HEK293 (cell line): Measurements from ENCODE around the gene PIK3CD.
A peak's percentile ranks its signal among the peaks of the same experiment; 100 is the strongest.

ENCODE experiments used
- CTCF ChIA-PET: fragments of 350-600 bp; formaldehyde crosslinking; extraction: SDS; loops from one replicate; lab custom pipeline; 2021; ENCODE audit warnings: antibody characterized with exemption; lab: Yijun Ruan, JAX
- POLR2A ChIA-PET: fragments of 300-600 bp; formaldehyde crosslinking; extraction: SDS; loops from one replicate; lab custom pipeline; 2020; ENCODE audit warnings: antibody characterized with exemption, inconsistent platforms; lab: Yijun Ruan, JAX
- H3K27ac ChIP-seq: fragments of 200-500 bp; sonication (Bioruptor generic); 2 replicates; pipeline ENCODE4 v1.5.1; 2014; ENCODE audit warnings: low read depth, low read length, control low read depth, inconsistent platforms; ENCODE audit errors: extremely low read depth
- H3K36me3 ChIP-seq, 2 experiments: fragments of 200-500 bp in 1 of 2; sonication (Bioruptor generic) in 1 of 2; 1 replicate in 1 of 2; 2 replicates in 1 of 2; pipeline ENCODE4 v1.5.1; 2014 to 2017; ENCODE audit warnings: inconsistent platforms in 2 of 2, low read length in 2 of 2; ENCODE audit not compliant: control insufficient read depth in 2 of 2, insufficient read depth in 1 of 2
- H3K4me1 ChIP-seq: fragments of 200-500 bp; sonication (Bioruptor generic); 2 replicates; pipeline ENCODE4 v1.5.1; 2014; ENCODE audit warnings: mild to moderate bottlenecking, low read length, inconsistent platforms; ENCODE audit not compliant: control insufficient read depth, insufficient read depth
- H3K4me3 ChIP-seq: 2 replicates; pipeline ENCODE4 v1.5.1; 2011; ENCODE audit warnings: low read depth, mild to moderate bottlenecking, control low read depth, low read length, moderate library complexity
- H3K9me3 ChIP-seq: fragments of 200-500 bp; sonication (Bioruptor generic); 2 replicates; pipeline ENCODE4 v1.5.1; 2014; ENCODE audit warnings: low read depth, low read length, inconsistent platforms; ENCODE audit not compliant: control insufficient read depth, insufficient read depth
- ELK4 ChIP-seq: IDR thresholded peaks from 2 replicates; pipeline ENCODE4 v1.6.1; 2011; ENCODE audit warnings: mild to moderate bottlenecking, low read depth, low read length, borderline replicate concordance
- PBX3 ChIP-seq: sonication (generic); formaldehyde crosslinking; IDR thresholded peaks from 2 replicates; pipeline ENCODE4 v1.8.1; 2022; ENCODE audit warnings: mild to moderate bottlenecking, moderate library complexity, missing genetic modification reagents
- PRDM10 ChIP-seq: fragments of 450-650 bp; formaldehyde crosslinking; IDR thresholded peaks from 2 replicates; pipeline ENCODE4 v1.5.1; 2016; ENCODE audit warnings: missing biosample characterization, missing genetic modification characterization
- REST ChIP-seq: fragments of 450-650 bp; formaldehyde crosslinking; IDR thresholded peaks from 2 replicates; pipeline ENCODE4 v1.5.1; 2016; ENCODE audit warnings: missing biosample characterization, missing genetic modification characterization
- SCRT2 ChIP-seq: fragments of 450-650 bp; formaldehyde crosslinking; IDR thresholded peaks from 2 replicates; pipeline ENCODE4 v1.5.1; 2016; ENCODE audit warnings: missing biosample characterization, missing genetic modification characterization
- SETDB1 ChIP-seq: IDR thresholded peaks from one replicate; pipeline ENCODE4 v1.6.1; 2017; ENCODE audit warnings: mild to moderate bottlenecking, low read length, moderate library complexity, mixed read lengths; ENCODE audit not compliant: insufficient read length
- ZBTB17 ChIP-seq: fragments of 450-650 bp; formaldehyde crosslinking; IDR thresholded peaks from 2 replicates; pipeline ENCODE4 v1.5.1; 2016; ENCODE audit warnings: missing biosample characterization, missing genetic modification characterization
- ZFP37 ChIP-seq: fragments of 450-650 bp; formaldehyde crosslinking; IDR thresholded peaks from 2 replicates; pipeline ENCODE4 v1.5.1; 2016; ENCODE audit warnings: missing biosample characterization, missing genetic modification characterization
- ZFP41 ChIP-seq: fragments of 450-650 bp; formaldehyde crosslinking; IDR thresholded peaks from 2 replicates; pipeline ENCODE4 v1.5.1; 2016; ENCODE audit warnings: missing biosample characterization, missing genetic modification characterization, borderline replicate concordance
- ZFP69B ChIP-seq: fragments of 450-650 bp; formaldehyde crosslinking; IDR thresholded peaks from 2 replicates; pipeline ENCODE4 v1.5.1; 2016; ENCODE audit warnings: missing biosample characterization, missing genetic modification characterization
- ZNF157 ChIP-seq: fragments of 450-650 bp; formaldehyde crosslinking; IDR thresholded peaks from 2 replicates; pipeline ENCODE4 v1.5.1; 2016; ENCODE audit warnings: missing biosample characterization, missing genetic modification characterization
- ZNF2 ChIP-seq: fragments of 450-650 bp; formaldehyde crosslinking; IDR thresholded peaks from 2 replicates; pipeline ENCODE4 v1.5.1; 2016; ENCODE audit warnings: missing biosample characterization, missing genetic modification characterization
- ZNF335 ChIP-seq: fragments of 450-650 bp; formaldehyde crosslinking; conservative IDR thresholded peaks from 2 replicates; pipeline ENCODE4 v1.5.1; 2016; ENCODE audit warnings: missing biosample characterization, missing genetic modification characterization
- ZNF544 ChIP-seq: fragments of 450-650 bp; formaldehyde crosslinking; IDR thresholded peaks from 2 replicates; pipeline ENCODE4 v1.5.0; 2017; ENCODE audit warnings: missing biosample characterization, missing genetic modification characterization
- ZNF549 ChIP-seq: fragments of 450-650 bp; IDR thresholded peaks from 2 replicates; pipeline ENCODE4 v1.5.1; 2018; ENCODE audit warnings: missing biosample characterization, missing genetic modification characterization, mild to moderate bottlenecking, inconsistent platforms, moderate library complexity
- ZNF677 ChIP-seq: fragments of 450-650 bp; IDR thresholded peaks from 2 replicates; pipeline ENCODE4 v1.5.0; 2018; ENCODE audit warnings: missing biosample characterization, mild to moderate bottlenecking, missing genetic modification characterization, moderate library complexity
- ZNF843 ChIP-seq: fragments of 450-650 bp; formaldehyde crosslinking; IDR thresholded peaks from 2 replicates; pipeline ENCODE4 v1.5.1; 2016; ENCODE audit warnings: missing biosample characterization, missing genetic modification characterization
- TF ChIP-seq, protein P1 (sequence below): fragments of 450-650 bp; formaldehyde crosslinking; IDR thresholded peaks from 2 replicates; pipeline ENCODE4 v1.5.1; 2017; ENCODE audit warnings: missing biosample characterization, mild to moderate bottlenecking, missing genetic modification characterization, moderate library complexity
- TF ChIP-seq, protein P2 (sequence below): fragments of 450-650 bp; formaldehyde crosslinking; IDR thresholded peaks from 2 replicates; pipeline ENCODE4 v1.5.1; 2016; ENCODE audit warnings: missing biosample characterization, missing genetic modification characterization
- TF ChIP-seq, protein P3 (sequence below): fragments of 450-650 bp; formaldehyde crosslinking; IDR thresholded peaks from 2 replicates; pipeline ENCODE4 v1.5.1; 2016; ENCODE audit warnings: missing biosample characterization, missing genetic modification characterization

The PIK3CD gene

DNA sequence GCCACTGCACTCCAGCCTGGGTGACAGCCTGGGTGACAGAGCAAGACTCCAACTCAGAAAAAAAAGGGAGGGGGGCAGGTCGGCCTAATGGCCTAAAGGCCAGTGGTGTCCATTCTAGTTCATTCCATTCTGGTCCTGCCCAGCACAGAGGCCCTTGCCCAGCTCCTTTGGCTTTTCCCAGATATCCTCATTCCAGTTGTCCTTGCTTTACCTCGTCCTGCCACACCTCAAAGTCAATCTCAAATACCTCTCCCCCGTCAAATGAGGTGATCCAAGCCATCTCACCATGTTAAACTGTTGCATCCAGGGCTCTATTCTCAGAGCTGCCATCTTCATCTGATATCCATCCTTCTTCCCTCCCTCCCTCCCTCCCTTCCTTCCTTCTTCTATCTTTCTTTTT is 19.9 kb upstream of the PIK3CD start:
- no peak overlapping the region for H3K27ac ChIP-seq
- ChIA-PET CTCF (no interaction called here), POLR2A (no interaction called here)
- TF ChIP-seq ZNF549 (tag by site-specific recombination) (no peak), PRDM10 (peak; percentile 55; the same call in 1 of the 2 replicates)
- H3K4me1 ChIP-seq: no peaks in the 10 kb centered on the region
- H3K36me3 ChIP-seq: no peaks in the 10 kb centered on the region
- no peaks in the 10 kb centered on the region for H3K9me3 ChIP-seq
- H3K4me3 ChIP-seq: no peak overlapping the region

- no peak overlapping the region for H3K27ac ChIP-seq
- H3K36me3 ChIP-seq: no peaks in the 10 kb centered on the region
- no peak overlapping the region for H3K4me3 ChIP-seq
- H3K4me1 ChIP-seq: no peaks in the 10 kb centered on the region
- ChIA-PET POLR2A (no interaction called here), CTCF (no interaction called here)
- no peaks in the 10 kb centered on the region for H3K9me3 ChIP-seq
- TF ChIP-seq, protein P1, sequence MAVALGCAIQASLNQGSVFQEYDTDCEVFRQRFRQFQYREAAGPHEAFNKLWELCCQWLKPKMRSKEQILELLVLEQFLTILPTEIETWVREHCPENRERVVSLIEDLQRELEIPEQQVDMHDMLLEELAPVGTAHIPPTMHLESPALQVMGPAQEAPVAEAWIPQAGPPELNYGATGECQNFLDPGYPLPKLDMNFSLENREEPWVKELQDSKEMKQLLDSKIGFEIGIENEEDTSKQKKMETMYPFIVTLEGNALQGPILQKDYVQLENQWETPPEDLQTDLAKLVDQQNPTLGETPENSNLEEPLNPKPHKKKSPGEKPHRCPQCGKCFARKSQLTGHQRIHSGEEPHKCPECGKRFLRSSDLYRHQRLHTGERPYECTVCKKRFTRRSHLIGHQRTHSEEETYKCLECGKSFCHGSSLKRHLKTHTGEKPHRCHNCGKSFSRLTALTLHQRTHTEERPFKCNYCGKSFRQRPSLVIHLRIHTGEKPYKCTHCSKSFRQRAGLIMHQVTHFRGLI: no peak
- no peak for TF ChIP-seq ELK4
- no peak for TF ChIP-seq ZNF335 (tag by site-specific recombination)
- no peak for TF ChIP-seq REST
- TF ChIP-seq ZNF677 (tag by site-specific recombination): no peak
- TF ChIP-seq, protein P2, sequence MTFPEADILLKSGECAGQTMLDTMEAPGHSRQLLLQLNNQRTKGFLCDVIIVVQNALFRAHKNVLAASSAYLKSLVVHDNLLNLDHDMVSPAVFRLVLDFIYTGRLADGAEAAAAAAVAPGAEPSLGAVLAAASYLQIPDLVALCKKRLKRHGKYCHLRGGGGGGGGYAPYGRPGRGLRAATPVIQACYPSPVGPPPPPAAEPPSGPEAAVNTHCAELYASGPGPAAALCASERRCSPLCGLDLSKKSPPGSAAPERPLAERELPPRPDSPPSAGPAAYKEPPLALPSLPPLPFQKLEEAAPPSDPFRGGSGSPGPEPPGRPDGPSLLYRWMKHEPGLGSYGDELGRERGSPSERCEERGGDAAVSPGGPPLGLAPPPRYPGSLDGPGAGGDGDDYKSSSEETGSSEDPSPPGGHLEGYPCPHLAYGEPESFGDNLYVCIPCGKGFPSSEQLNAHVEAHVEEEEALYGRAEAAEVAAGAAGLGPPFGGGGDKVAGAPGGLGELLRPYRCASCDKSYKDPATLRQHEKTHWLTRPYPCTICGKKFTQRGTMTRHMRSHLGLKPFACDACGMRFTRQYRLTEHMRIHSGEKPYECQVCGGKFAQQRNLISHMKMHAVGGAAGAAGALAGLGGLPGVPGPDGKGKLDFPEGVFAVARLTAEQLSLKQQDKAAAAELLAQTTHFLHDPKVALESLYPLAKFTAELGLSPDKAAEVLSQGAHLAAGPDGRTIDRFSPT (tag by site-specific recombination): no peak
- TF ChIP-seq SCRT2 (tag by site-specific recombination): no peak
- TF ChIP-seq ZFP41: no peak
- TF ChIP-seq ZFP69B (tag by site-specific recombination): no peak
- TF ChIP-seq ZNF843: no peak
- TF ChIP-seq, protein P3, sequence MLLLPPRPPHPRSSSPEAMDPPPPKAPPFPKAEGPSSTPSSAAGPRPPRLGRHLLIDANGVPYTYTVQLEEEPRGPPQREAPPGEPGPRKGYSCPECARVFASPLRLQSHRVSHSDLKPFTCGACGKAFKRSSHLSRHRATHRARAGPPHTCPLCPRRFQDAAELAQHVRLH (tag by site-specific recombination): no peak
- TF ChIP-seq ZNF157 (tag by site-specific recombination): no peak
- no peak for TF ChIP-seq SETDB1
- TF ChIP-seq ZFP37 (tag by site-specific recombination): no peak
- TF ChIP-seq ZNF544 (tag by site-specific recombination): no peak
- no peak for TF ChIP-seq ZBTB17 (tag by site-specific recombination)
- TF ChIP-seq ZNF2 (tag by site-specific recombination): no peak
- TF ChIP-seq PBX3 (CRISPR knock-in tag): no peak
Observed at GRCh38 chr1:9633493-9633892, 18.0 kb upstream of the PIK3CD start.
